ENCODE measurements around the gene ALG10B.

DNA sequence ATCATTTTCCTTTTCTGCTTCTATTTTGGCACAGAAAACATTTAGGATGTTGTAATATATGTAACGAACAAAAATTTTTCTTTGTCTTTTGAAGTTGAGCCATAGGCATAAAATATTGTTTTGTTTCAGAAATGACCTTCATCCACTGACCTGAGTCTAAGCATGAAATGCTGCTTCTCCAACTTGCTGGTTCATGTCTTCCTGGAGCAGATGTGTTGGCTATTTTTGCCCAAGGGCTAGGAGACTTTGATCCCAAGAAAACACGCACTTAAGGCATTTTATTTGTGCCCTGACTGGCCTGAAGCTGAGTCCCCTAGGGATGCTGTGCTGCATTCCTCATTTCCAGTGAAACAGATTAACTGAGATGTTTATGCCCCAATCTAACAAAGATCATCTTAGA lies 27.2 kb upstream of the ALG10B start:
- no peak for TF ChIP-seq POLR2A (IDR thresholded peaks at IDR 0.05)
- TF ChIP-seq, protein P1, sequence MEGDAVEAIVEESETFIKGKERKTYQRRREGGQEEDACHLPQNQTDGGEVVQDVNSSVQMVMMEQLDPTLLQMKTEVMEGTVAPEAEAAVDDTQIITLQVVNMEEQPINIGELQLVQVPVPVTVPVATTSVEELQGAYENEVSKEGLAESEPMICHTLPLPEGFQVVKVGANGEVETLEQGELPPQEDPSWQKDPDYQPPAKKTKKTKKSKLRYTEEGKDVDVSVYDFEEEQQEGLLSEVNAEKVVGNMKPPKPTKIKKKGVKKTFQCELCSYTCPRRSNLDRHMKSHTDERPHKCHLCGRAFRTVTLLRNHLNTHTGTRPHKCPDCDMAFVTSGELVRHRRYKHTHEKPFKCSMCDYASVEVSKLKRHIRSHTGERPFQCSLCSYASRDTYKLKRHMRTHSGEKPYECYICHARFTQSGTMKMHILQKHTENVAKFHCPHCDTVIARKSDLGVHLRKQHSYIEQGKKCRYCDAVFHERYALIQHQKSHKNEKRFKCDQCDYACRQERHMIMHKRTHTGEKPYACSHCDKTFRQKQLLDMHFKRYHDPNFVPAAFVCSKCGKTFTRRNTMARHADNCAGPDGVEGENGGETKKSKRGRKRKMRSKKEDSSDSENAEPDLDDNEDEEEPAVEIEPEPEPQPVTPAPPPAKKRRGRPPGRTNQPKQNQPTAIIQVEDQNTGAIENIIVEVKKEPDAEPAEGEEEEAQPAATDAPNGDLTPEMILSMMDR (IDR thresholded peaks at IDR 0.05) = no peak
